HG03097 (cell line): ENCODE measurements around the gene GLRX5.

Experiments
- ATAC-seq: cut with Tn5 transposase; IDR thresholded peaks from one replicate; pipeline ENCODE4 v1.9.1; 2021; ENCODE audit not compliant: unreplicated experiment, low FRiP score

The GLRX5 gene

DNA sequence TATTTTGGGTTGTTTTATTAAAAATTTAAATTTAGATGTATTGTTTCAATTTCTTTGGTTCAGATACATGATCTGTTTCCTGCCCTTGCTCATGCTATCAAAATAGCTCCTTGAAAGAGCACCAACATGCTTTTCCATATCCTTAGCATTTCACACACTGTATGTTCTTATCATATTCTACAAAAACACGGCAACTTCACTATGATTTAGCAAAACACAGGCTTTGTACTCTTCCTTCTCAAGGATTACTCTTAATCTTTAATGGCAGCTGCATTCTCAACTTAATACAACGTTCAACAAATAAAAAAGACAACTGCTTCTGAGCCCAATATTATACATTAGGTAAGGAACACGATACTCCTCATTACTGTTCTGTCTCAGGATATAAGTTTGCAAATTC lies 2.9 kb upstream of the GLRX5 start:
- ATAC-seq, result no peak

DNA sequence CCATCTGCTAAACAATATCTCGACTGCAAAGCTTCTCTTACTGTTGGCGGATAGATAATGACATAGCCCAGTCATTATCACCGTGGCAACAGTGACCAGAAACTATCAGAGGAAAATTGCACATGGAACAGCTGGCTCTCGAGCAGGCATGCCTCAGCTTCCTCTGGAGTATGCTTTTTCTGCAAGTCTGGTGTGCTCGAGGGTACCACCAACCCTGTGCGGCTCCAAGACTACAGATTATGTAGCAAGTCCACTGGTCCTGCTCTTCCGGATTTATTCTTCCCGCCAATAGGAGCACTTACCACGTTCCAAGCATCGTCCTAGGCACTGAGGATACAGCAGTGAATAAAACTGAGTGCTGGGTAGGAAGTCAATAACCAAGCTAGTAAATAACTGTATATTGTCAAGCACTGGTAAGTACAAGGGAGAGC lies 1.4 kb upstream of the GLRX5 start:
- no peak for ATAC-seq

DNA sequence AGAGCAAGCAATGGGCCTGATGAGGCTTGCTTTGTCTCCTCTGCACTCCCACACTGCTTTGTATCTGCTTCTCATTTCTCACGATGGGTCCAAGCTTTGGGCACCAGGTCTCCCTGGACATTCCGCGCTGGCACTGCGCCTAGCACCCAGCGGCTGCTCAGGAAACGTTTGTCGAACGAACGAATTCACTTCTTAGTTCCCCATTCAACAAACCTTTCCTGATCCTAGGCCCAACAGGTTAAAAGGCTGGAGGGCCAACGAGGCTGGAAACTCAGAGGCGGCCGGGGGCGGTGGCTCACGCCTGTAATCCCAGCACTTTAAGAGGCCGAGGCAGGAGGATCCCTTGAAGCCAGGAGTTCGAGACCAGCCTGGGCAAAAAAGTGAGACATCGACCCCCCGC lies 1.0 kb upstream of the GLRX5 start:
- no peak for ATAC-seq

DNA sequence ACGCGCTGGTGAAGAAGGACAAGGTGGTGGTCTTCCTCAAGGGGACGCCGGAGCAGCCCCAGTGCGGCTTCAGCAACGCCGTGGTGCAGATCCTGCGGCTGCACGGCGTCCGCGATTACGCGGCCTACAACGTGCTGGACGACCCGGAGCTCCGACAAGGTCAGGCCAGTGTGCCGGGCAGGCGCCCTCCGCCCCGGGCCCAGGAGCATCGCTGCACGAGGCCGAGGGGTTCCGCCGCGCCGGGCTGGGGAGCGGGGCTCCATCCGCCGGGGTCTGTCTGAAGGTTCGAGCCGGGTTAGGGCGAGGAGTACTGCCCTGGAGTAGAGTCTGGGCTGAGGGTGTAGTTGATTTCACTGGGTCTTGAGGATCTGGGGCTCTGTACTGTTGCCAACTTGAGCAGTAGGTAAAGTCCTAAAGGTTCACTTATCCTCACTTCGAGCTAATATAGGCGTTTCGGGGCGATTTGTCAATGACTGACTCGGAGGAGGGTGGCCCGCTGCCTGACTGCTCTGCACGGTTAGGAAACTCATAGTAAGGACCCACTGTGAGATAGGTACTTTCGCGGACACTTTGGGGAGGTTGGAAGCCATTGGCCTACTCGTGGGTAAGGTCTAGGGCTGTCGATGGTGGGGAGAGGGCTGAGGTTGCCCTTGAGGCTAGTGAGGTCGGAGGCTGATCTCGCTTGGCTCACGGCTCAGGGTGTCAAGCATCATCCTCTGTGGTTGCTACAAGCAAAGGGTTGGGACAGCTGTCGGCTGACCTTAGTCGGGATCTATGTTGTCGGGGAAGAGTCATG lies 574 bp downstream of the GLRX5 start:
- no peak for ATAC-seq

DNA sequence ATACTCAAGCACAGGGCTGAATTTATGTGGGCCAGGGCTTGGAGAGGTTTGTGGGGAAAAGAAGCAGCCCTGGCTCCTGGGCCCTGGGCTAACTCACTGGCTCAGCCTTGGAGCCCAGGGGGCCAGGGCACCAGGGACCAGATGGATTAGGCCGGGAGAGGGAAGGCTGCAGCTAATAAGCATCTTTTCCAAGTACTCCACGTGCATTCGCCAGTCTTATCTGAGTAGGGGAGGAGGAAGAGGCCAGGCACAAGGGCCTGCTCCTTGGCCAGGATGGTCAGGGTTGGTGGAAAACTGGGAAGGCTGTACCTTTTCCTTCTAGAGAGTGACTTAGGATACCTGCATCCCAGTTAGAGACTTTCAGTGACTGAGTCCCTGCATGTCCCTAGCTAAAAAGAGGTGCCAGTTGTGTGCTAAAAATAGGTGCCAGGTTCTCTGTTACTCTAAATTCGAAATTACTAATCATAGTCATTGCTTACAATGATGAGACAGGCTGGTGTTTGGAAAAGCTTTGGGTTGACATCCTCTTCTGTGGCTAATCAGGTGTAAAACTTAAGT lies 1.3 kb downstream of the GLRX5 start:
- ATAC-seq, result no peak

DNA sequence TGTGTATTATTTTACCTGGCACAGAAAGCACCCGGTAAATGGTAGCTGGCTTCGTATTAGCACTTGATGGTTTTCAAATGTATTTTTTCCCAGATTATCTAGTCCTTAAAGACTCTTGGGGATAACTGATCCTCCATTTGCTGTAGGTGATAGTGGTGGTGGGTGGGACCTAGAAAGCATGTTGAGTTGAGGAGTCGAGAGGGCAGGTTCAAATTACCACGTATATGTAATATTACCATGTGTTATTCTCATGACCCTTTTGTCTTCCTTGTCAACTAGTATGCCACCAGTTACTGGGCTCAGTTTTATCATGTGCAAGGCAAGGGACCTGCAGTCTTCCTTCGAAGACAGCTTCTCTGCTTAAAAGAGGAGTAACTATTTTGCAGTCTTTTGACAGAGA lies 1.8 kb downstream of the GLRX5 start:
- no peak for ATAC-seq

DNA sequence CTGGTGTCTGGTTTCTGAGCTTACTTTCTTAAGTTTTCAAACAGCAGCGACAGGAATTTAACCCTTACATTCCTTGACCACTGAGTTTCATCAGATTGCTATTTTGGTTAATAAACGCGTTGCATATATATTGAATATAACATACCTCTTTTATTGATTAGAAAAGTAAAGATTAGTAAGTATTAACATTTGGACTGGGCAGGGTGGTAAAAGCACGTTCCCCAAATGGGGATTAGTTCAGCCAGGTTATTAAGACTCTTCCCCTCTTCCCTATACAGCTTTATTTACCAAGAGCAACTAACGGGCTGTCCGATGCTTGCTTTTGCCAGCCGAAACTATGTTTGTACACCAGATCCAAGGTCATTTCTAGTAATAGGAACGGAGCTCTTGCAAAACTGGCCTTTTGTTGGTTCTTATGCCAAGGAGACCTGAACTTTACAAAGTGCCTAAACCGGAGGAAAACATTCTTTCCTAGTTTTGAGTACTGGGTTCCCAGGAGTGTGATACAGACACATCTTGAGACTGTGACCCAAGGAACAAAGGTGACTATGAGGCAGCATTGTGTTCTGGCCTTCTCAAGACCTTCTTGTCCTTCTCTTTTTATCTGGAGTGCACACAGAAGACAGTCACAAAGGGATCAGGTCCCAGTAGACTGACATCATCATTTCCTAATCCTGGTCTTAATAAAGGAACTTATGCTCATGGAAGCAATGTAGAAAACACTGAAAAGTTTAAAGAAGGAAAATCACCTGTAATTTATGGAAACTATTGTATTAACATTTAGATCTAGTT lies 2.6 kb downstream of the GLRX5 start:
- ATAC-seq, result no peak

DNA sequence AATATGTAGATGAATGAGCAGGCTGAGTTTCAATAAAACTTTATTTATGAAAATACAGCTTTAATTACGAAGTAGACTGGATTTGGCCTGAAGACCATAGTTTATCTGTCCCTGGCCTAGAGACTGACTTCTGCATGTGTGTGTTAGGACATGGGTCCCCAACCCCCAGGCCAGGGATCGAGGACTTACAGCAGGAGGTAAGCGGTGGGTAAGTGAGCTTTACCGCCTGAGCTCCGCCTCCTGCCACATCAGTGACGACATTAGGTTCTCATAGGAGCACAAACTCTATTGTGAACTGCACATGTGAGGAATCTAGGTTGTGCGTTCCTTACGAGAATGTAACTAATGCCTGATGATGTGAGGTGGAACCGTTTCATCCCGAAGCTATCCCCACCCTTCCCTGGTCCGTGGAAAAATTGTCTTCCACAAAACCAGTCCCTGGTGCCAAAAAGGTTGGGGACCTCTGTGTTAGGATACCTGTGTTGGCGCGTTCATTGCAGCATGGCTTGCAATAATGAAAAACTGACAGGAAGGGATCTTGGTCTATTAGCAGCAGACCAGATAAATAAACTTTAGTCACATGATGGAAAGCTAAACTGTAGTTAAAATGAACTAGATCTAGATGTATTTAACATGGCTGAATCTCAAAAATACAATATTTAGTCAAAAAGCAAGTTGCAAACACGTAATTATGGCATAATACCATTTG lies 4.1 kb downstream of the GLRX5 start:
- no peak for ATAC-seq

DNA sequence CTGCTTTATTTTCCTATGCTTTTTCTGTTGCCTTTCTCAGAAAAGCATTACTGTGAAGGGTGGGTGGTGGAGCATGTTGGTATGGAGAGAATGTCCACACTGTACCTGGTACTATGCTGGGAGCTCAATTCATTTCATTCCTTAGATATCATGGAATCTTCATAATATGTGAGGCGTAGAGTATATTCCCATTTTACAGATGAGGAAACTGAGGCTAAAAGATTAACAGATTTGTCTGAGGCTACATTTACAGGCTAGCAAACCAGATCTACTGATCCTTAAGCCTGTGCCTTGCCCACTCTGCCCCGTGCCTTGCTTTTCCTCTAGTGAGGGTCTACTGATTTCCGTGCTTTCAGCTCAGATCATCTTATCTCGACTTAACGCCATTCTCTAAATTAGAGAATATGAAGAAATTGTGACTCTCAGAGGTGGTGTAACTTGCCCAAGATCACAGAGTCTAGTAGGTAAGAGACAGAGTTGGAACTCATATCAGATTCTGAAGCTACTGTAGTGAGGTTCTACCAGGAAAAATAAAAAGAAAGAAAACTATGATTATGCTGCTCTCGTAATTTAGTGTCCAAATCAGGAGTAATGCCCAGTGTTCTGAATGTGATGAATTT lies 5.5 kb downstream of the GLRX5 start:
- no peak for ATAC-seq

DNA sequence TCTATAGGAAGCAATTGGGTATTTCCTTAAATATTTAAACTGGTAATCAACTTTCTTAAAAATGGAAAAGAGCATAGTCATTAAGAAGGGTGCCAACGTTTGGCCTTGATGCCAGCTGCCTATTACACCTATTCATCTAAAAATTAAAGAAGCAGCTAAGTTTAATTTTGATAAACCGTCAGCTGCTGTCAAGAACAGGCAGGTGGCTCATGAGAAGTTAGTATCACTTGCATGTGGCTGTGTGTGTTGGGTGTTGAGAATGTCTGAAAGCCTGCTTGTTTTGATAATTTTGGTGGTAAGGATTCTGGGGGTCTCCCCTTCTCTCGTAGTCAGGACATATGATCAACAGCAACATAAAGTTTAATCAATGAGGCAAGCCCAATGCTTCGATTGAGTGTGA lies 6.5 kb downstream of the GLRX5 start:
- no peak for ATAC-seq

DNA sequence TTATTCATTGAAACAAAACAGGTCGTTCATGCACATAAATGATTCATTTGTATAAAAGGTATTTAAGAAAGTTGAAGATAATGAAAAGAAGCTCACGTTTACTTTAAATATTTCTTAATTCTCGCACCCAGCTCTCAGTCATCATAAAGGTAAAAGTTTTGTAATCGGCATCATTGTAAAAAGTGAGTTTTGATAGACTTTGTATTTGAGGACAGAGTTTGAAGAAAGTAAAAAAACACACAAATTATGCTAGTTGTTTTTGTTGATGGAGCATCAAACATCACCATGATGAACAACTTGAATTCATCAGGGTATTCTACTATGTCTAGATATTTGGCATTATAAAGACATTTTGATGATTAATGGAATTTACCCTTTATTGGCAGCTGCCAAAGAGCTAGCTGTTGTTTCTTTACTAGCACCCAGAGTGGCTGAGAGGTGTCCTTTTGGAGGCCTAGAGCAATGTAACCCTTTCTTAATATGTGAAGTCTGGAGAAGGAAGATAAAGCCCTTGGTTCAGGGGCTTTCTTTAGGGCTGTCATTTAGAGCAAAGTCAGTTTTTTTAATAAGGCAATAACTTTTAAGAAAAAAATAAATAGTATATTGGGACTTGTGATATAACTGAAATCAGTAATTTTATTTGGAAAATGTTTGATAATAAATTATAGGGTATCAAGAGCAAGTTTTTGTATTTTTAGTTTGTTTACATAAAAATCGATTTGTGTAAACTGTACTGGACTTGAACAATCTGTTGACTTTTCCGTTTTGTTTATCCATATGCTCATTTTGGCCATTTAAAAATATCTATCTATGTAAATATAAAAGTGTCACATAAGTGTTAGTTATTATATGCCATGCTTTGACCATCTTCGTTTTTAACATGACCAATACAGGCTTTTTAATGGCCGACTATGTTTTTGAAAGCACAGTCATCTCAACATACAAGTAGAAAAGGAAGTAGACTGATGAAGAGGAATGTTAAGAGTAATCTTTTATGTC lies 7.4 kb downstream of the GLRX5 start:
- ATAC-seq, result no peak

DNA sequence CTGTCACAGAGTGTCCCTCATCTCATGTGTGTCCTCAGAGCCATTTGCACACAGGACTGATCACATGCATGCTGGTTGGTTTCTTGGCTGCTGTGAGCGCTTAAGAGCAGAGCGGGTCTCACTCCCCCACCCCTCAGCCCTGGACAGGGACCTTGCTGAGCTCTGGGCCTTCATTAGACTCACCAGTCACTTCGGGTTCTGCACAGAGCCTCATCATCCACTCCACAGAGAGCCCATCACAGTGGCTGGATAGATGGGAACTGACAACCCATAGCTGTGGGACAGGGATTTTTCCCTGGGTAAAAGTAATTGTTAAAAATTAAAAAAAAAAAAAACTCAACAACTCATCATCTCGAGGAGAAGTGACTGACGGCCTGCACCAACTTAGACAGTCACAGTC lies 8.2 kb downstream of the GLRX5 start:
- no peak for ATAC-seq

DNA sequence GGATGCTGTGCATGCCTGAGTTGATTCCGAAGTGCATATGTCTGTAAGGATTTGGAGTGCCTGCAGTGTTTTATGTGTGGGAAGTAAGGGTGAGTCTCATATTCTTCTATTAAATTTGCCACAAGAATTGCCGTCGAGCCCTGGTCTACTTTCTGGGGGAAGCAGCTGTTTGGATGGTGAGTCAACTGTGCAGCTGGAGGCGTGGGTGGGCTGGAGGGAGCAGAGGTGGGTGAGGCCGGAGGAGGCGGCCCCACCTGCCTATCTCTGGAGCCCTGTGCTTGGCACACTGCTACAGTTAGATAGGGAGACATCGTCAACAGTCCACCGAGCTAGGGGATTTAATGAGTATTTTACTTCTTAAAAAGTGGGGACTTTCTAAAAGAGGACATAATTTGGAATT lies 9.7 kb downstream of the GLRX5 start:
- no peak for ATAC-seq

DNA sequence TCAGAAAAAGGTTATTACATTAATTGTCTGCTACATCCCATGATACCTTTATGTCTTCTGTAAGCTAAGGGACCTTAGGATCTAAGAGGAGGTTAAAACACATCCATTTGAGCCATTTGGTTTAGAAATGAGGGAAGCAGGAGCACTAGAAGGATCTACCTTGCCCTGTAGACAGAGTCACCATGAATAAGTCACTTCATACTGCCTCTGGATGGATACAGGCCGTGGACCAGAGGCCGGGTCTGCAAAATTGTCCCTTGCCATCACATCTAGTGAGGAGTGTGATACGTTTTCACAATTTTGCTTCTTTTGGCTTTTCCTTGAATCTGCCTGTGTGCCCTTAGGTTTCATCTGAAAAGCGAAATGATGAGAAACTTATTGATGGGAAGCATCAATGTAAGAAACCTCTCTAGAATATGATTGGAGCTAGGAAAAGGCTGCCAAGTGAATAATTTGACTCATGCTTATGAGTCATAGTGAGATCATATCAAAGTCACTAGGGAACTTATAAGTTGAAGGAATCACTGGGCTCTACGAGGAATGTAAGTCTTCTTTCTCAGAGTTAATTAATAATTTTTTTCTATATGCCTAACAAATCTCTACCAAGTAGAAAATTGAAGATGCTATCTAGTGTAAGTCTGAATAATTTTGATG lies 10.8 kb downstream of the GLRX5 start:
- no peak for ATAC-seq

DNA sequence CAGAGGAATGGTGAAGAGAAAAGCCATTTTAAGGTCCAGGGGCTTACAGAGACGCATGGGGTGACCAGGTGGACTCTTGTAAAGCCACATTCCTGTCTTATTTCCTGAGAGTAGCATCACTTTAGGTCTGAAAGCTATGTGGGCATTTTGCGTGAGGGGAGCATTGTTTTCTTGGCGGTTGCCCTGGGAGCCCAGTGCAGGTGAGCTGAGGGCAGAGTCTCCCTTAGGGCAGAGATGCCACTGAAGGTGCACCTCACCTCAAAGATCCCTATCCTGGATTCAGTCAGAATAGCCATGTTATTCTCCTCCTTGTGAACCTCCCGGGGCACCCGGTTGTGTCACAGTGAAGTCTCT lies 12.4 kb downstream of the GLRX5 start:
- no peak for ATAC-seq

DNA sequence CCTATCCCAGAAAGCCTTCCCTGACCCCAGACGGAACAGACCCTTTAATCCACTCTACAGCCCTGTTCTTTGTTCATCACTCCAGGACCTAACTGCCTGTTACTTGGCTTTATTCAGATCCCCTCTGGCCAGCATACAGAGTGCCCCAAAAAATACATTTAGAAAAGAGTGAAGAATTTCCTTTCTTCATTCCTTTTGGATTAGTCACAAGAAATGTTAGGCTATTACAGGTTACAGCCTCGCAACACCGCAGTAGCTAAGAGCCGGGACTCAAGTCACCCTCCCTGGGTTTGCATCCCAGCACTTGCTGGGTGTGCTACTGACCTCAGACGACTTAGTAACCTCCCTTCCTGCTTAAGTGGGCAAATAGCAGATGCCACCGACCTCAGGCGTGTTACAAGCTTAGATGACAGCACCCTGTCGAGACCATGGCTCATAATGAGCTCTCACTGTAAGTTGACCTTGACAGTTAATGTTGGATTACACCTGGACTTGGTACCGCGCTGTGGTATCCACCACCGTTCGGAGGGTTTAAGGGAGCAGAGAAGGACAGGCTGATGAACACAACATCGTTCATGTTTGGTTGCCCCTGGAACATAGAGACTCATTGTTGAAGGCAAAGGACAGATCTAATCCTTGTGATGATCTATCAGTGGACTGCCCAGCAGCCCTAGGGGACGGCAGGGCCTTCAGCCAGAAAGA lies 12.9 kb downstream of the GLRX5 start:
- ATAC-seq, result no peak

DNA sequence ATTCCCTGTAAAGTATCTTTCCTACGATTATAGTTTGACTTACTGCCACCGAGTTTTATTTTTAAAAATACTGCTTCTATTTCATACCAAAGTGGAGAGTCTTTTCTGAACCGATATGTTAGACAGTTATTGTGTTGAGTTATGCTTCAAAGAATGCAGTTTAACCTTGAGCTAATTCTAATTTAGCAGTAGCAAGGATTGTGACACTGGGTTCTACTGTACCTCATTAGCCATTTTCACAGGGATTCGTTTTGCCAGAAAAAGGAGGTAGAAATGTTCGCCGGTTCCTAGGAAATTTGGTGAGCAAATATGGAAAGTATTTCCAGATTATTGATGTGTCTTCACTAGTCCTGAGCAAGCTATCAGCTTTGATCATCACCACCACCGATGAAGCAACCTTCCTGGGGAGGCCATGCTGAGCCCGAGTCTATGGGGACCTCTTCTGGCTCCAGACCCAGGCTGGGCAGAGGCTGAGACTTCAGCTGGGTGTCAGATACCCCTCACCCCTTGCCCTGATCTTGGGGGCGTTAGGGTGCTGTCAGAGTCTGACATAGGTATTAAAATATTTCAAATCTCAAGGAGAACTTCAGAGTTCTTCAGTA lies 13.6 kb downstream of the GLRX5 start:
- no peak for ATAC-seq
